ENCODE results near the gene TMEM107.
"Not testable (repeated sequence)": the region's sequence is repeated elsewhere in the genome, so short reads cannot be mapped to it uniquely, and the experiment has no call there.

The TMEM107 gene

DNA sequence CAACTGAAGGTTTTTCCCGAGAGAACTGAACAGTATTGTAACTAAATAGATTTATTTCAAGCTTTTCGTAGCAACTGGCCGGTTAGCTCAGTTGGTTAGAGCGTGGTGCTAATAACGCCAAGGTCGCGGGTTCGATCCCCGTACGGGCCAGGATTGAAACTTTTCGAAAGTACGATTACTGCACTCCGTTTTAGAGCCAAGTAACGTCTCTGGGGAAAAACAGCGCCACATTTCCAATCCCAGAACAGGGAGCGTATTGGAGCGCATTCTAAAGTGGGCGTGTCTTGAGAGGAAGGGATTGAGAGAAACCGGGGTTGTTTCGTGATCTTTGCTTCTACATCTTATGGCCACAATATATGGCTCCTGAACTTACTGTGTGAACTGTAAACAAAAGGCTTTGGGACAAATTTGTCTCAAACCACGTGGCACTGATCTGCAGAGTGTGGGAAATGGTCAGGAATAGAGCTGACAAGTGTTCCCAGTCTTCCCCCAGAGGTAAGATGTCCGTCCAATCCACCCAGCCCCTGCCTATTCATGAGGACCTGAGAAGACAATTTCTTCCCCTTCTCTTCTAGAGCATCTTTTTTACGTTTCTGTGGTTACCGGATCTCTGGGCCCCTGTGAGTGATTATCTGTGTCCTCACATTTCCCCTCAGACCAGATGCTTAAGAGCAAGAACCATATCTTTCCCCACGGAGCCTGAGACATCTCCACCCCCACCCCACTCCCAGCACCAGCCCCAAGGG lies 11.5 kb upstream of the TMEM107 start:
- Histone ChIP-seq H3K9me3 (ENCODE audit: control insufficient read depth, insufficient read depth, low read length) (no peaks in the 10 kb centered on the region), H3K27ac (ENCODE audit: low read depth, low read length) (peak overlapping the region; percentile 78), H3K27me3 (ENCODE audit: control insufficient read depth, insufficient read depth, low read length) (peaks cover 13% of the 10 kb centered on the region), H3K4me3 (ENCODE audit: low read depth, low read length) (peak overlapping the region; percentile 87), H3K36me3 (ENCODE audit: control insufficient read depth, insufficient read depth, low read length) (no peaks in the 10 kb centered on the region), H3K4me1 (ENCODE audit: control insufficient read depth, insufficient read depth, low read length) (peaks cover 8% of the 10 kb centered on the region), H3K9ac (ENCODE audit: low read depth, low read length) (0 out of 2 replicates have a peak overlapping the region, but pooled peaks have one; percentile 17)

DNA sequence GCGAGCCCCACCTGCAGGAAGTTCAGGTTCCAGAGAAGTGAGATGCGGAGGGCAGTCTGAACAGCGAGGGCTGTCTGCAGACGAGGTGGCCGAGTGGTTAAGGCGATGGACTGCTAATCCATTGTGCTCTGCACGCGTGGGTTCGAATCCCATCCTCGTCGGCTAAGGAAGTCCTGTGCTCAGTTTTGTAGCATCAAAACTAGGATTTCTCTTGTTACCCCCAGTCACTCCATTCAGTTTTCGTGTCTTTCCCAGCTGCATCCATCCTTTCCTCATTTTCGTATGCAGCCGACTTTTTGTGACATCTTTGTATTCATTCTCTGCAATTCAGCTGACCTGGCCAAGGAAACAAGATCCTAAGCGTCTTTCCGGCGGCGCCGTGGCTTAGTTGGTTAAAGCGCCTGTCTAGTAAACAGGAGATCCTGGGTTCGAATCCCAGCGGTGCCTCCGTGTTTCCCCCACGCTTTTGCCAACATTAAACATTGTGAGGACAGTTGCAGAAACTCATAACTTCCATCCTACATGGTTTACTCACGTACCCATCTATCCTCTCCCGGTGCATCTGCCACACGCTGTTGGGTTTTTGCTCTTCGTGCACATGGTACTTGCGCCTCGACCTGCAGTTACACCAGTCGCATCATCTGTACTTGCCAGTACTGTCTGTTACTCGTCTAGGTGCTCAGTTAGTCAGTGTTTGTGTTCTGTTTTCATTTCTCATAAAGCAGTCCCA lies 10.8 kb upstream of the TMEM107 start:
- H3K4me3 ChIP-seq (ENCODE audit: low read depth, low read length): peak overlapping the region; percentile 87
- no peaks in the 10 kb centered on the region for H3K9me3 ChIP-seq (ENCODE audit: control insufficient read depth, insufficient read depth, low read length)
- H3K27ac ChIP-seq (ENCODE audit: low read depth, low read length): peak overlapping the region; percentile 78
- H3K36me3 ChIP-seq (ENCODE audit: control insufficient read depth, insufficient read depth, low read length): no peaks in the 10 kb centered on the region
- peaks cover 13% of the 10 kb centered on the region for H3K27me3 ChIP-seq (ENCODE audit: control insufficient read depth, insufficient read depth, low read length)
- H3K9ac ChIP-seq (ENCODE audit: low read depth, low read length): 0 out of 2 replicates have a peak overlapping the region, but pooled peaks have one; percentile 17
- H3K4me1 ChIP-seq (ENCODE audit: control insufficient read depth, insufficient read depth, low read length): peaks cover 8% of the 10 kb centered on the region

DNA sequence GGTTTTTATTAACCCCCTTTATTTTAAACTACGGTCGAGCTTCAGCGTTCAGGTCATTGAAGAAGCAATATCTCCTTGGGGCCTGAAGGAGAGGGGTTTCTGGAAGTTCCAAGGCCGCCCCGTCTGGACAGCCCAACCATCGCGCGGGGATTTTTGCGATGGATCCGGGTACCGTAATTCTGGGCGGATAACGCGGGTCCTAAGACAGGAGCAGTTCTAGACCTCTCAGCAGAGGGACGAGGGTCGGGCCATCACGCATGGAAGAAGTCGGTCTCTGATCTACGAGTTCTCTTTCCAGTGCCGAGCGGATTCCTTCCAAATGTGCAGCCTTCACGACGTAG lies 10.2 kb upstream of the TMEM107 start:
- no peaks in the 10 kb centered on the region for H3K9me3 ChIP-seq (ENCODE audit: control insufficient read depth, insufficient read depth, low read length)
- H3K36me3 ChIP-seq (ENCODE audit: control insufficient read depth, insufficient read depth, low read length): no peaks in the 10 kb centered on the region
- peaks cover 8% of the 10 kb centered on the region for H3K4me1 ChIP-seq (ENCODE audit: control insufficient read depth, insufficient read depth, low read length)
- peak overlapping the region; percentile 87 for H3K4me3 ChIP-seq (ENCODE audit: low read depth, low read length)
- peak overlapping the region; percentile 44 for H3K27ac ChIP-seq (ENCODE audit: low read depth, low read length)
- peaks cover 13% of the 10 kb centered on the region for H3K27me3 ChIP-seq (ENCODE audit: control insufficient read depth, insufficient read depth, low read length)
- peak overlapping the region; percentile 13; the same call in 1 of the 2 replicates for H3K9ac ChIP-seq (ENCODE audit: low read depth, low read length)

DNA sequence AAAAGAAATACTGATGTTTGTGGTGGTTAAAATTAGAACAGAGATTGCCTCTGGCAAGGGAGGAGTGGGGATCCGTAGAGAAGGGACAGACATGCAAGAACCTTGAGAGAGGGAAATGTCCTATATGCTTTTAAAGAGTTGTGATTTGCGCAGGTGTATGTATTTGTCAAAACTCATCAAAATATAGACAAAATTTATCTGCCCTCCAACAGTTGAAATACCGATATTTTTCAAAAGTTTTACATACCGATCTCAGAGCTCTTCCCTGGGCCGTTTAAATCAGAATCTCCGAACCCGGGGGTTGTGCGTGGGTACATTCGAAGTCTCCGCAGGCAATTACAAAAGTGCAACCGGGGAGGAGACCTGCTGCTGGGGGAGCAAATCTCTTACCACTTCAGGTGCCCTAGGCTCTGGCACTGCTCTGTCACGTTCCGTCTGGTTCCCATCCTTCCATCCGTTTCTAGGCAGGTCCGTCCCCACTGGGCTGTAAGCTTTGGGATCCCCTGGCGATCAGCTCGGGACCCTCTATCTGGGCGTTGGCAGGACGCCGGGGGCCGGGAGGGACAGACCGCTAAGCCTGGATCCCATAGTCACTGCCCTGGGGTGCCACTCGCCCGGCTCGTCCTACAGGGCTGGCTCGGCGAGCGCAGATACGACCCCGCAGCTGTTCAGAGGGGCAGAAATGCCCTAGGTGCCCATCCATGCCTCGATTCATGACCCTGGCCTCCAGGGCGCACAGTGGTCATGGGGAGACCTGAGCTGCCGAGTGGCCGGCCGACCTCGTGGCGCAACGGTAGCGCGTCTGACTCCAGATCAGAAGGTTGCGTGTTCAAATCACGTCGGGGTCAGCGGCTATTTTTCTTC lies 9.6 kb upstream of the TMEM107 start:
- peaks cover 8% of the 10 kb centered on the region for H3K4me1 ChIP-seq (ENCODE audit: control insufficient read depth, insufficient read depth, low read length)
- H3K27me3 ChIP-seq (ENCODE audit: control insufficient read depth, insufficient read depth, low read length): peaks cover 13% of the 10 kb centered on the region
- no peaks in the 10 kb centered on the region for H3K9me3 ChIP-seq (ENCODE audit: control insufficient read depth, insufficient read depth, low read length)
- no peaks in the 10 kb centered on the region for H3K36me3 ChIP-seq (ENCODE audit: control insufficient read depth, insufficient read depth, low read length)
- peak overlapping the region; percentile 13; the same call in 1 of the 2 replicates for H3K9ac ChIP-seq (ENCODE audit: low read depth, low read length)
- H3K4me3 ChIP-seq (ENCODE audit: low read depth, low read length): peak overlapping the region; percentile 87
- peak overlapping the region; percentile 44 for H3K27ac ChIP-seq (ENCODE audit: low read depth, low read length)

DNA sequence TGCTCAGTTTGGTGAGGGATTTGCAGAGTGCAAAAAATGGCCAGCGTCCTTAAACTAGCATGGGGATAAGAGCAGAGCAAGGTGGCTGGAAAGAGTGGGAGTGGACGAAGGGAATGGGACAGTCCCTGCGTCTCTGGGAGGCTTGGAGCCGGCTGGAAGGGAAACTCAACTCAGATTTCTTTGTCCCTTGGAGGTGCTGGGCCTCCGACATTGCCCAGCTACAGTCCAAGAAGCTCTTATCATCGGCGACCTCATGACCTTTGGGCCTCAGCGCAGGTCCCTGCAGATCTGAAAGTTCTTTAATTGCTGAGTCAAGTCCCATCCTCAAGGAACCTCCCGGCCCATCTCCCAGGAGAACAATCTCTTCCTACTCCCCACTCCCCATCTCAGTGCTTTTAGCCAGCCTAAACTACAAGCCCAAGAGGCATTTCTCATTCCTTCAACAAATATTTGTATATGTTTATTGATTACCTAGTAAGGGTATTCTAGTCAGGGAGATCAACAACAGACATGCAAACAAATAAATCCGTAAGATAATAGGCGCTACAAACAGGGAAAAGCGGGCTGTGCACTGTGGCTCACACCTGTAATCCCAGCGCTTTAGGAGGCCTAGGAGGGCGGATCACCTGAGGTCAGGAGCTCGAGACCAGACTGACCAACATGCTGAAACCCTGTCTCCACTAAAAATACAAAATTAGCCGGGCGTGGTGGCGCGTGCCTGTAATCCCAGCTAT lies 985 bp upstream of the TMEM107 start:
- Histone ChIP-seq H3K9me3 (ENCODE audit: control insufficient read depth, insufficient read depth, low read length) (no peaks in the 10 kb centered on the region), H3K27ac (ENCODE audit: low read depth, low read length) (peak overlapping the region; percentile 67), H3K36me3 (ENCODE audit: control insufficient read depth, insufficient read depth, low read length) (no peaks in the 10 kb centered on the region), H3K4me1 (ENCODE audit: control insufficient read depth, insufficient read depth, low read length) (peaks cover 20% of the 10 kb centered on the region), H3K4me3 (ENCODE audit: low read depth, low read length) (peak overlapping the region; percentile 86), H3K27me3 (ENCODE audit: control insufficient read depth, insufficient read depth, low read length) (no peaks in the 10 kb centered on the region), H3K9ac (ENCODE audit: low read depth, low read length) (peak overlapping the region; percentile 68)

DNA sequence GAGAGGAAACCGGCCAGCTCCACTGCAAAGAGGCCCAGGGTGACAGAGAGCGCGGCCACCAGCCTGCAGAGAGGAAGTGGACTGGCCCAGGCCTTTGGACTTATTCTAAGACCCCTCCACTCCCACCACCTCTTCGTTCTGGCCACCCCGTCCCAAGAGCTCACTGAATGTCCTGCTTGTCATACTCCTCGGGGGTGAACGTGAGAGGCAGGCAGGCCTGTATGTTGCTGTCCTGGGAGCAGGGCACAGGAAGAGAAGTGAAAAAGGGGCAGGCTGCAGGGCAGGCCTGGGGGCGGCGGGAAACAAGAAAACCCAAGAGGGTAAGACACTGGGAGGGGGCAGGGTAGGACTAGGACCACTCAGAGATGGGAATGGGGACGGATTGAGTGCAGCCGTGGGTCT lies 384 bp downstream of the TMEM107 start:
- Histone ChIP-seq H3K9me3 (ENCODE audit: control insufficient read depth, insufficient read depth, low read length) (no peaks in the 10 kb centered on the region), H3K4me1 (ENCODE audit: control insufficient read depth, insufficient read depth, low read length) (peaks cover 20% of the 10 kb centered on the region), H3K4me3 (ENCODE audit: low read depth, low read length) (peak overlapping the region; percentile 86), H3K27me3 (ENCODE audit: control insufficient read depth, insufficient read depth, low read length) (no peaks in the 10 kb centered on the region), H3K36me3 (ENCODE audit: control insufficient read depth, insufficient read depth, low read length) (no peaks in the 10 kb centered on the region), H3K9ac (ENCODE audit: low read depth, low read length) (peak overlapping the region; percentile 68; the same call in 1 of the 2 replicates), H3K27ac (ENCODE audit: low read depth, low read length) (peak overlapping the region; percentile 67)

DNA sequence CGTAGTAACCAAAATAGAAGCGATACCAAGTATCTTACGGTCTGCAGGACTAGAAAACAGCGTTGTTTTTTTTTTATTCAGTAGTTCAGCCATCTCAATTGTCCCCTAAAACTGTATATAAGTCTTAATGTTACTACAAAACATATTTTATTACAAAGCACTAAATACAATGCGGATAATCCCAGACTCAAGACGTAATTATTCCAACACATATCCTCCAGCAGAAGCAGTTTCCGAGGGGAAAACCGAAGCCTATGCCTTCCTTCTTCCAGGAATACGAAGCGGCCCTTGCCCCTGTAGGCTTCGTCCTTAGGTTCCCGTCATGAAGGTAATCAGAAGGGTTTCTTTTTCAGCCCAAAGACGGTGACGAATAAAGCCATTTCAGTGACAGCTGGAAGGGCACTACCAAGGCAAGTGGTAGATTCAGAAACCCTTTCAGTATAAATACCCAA lies 2.3 kb downstream of the TMEM107 start:
- H3K4me1 ChIP-seq (ENCODE audit: control insufficient read depth, insufficient read depth, low read length): peaks cover 20% of the 10 kb centered on the region

DNA sequence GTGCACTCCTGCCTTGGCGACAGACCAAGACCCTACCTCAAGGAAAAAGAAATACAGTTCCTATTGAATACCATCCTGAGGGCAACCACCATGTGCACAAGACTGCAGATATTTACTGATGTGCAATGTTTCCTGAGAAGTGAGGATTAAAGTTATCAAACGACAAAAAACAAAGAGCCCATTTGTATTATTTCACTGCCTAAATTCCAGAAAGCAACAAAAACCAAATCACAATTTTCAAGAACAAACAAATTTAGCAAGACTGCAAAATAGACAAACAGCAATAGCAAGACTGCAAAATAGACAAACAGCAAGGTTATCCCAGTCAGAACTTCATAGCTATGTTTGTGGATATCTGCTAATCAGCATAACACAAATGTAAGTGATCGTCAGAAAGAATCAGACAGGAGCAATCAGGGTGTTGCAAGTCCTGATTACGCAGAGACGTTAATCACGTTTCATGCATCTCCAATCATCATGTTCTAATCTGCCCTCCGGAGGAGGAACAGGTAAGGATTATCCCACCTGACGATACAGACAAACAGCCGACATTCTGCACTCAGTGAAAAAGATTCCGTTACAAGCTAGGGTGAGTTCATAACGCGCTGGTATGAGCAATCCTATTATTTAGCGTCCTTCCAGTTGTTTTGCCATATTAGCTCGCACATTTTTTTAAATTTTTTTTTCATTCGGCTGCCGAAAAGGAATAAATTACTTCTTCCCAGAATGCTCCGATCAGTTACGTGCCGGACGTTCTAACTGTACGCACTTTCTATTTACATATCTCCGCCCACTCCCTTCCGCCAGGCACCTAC lies 2.9 kb downstream of the TMEM107 start:
- Histone ChIP-seq H3K9me3 (ENCODE audit: control insufficient read depth, insufficient read depth, low read length) (no peaks in the 10 kb centered on the region), H3K36me3 (ENCODE audit: control insufficient read depth, insufficient read depth, low read length) (no peaks in the 10 kb centered on the region), H3K4me1 (ENCODE audit: control insufficient read depth, insufficient read depth, low read length) (peaks cover 20% of the 10 kb centered on the region), H3K27ac (ENCODE audit: low read depth, low read length) (peak overlapping the region; percentile 98), H3K9ac (ENCODE audit: low read depth, low read length) (peak overlapping the region; percentile 97), H3K4me3 (ENCODE audit: low read depth, low read length) (peak overlapping the region; percentile 72), H3K27me3 (ENCODE audit: control insufficient read depth, insufficient read depth, low read length) (no peaks in the 10 kb centered on the region)

More for the DNA sequence above, 2.3 kb downstream of the TMEM107 start:
- no peaks in the 10 kb centered on the region for H3K9me3 ChIP-seq (ENCODE audit: control insufficient read depth, insufficient read depth, low read length)
- no peaks in the 10 kb centered on the region for H3K36me3 ChIP-seq (ENCODE audit: control insufficient read depth, insufficient read depth, low read length)
- no peaks in the 10 kb centered on the region for H3K27me3 ChIP-seq (ENCODE audit: control insufficient read depth, insufficient read depth, low read length)
- H3K27ac ChIP-seq (ENCODE audit: low read depth, low read length): peak overlapping the region; percentile 98
- H3K9ac ChIP-seq (ENCODE audit: low read depth, low read length): peak overlapping the region; percentile 97
- peak overlapping the region; percentile 72 for H3K4me3 ChIP-seq (ENCODE audit: low read depth, low read length)

DNA sequence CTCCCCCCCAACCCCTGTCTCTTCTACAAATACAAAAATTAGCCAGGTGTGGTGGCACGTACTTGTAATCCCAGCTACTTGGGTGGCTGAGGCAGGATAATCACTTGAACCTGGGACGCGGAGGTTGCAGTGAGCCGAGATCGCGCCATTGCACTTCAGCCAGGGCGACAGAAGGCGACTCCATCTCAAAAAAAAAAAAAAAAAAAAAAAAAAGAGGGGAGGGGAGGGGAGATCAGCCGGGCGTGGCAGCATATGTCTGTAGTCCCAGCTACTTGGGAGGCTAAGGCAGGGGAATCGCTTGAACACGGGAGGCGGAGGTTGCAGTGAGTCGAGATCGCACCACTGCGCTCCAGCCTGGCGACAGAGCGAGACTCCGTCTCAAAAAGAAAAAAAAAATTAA lies 6.0 kb downstream of the TMEM107 start:
- not testable (repeated sequence) for H3K9ac ChIP-seq (ENCODE audit: low read depth, low read length); H3K4me1 ChIP-seq (ENCODE audit: control insufficient read depth, insufficient read depth, low read length); H3K9me3 ChIP-seq (ENCODE audit: control insufficient read depth, insufficient read depth, low read length); H3K4me3 ChIP-seq (ENCODE audit: low read depth, low read length); H3K27ac ChIP-seq (ENCODE audit: low read depth, low read length); H3K27me3 ChIP-seq (ENCODE audit: control insufficient read depth, insufficient read depth, low read length); H3K36me3 ChIP-seq (ENCODE audit: control insufficient read depth, insufficient read depth, low read length)

Data from HUES48 (cell line).